Measurements from ENCODE around the gene TNFSF18.

The TNFSF18 gene

GRCh38 chr1:173020138-173020750, 30.5 kb downstream of the TNFSF18 start:
- no peaks in the 10 kb centered on the region for H3K27me3 Mint-ChIP-seq
- H3K9me3 Mint-ChIP-seq, result no peaks in the 10 kb centered on the region
- DNase-seq (ENCODE audit: low spot score in 2 of 2) (no peak), ATAC-seq (replicated peaks; ENCODE audit: extremely low read depth, poor library complexity, severe bottlenecking) (no peak)
- H3K4me3 Mint-ChIP-seq, result no peak overlapping the region
- no peak overlapping the region for H3K27ac Mint-ChIP-seq (ENCODE audit: low read depth)
- H3K36me3 Mint-ChIP-seq (ENCODE audit: insufficient read depth), result no peaks in the 10 kb centered on the region
- no peaks in the 10 kb centered on the region for H3K4me1 Mint-ChIP-seq

GRCh38 chr1:173017792-173018191, 32.9 kb downstream of the TNFSF18 start:
- no peaks in the 10 kb centered on the region for H3K9me3 Mint-ChIP-seq
- H3K27me3 Mint-ChIP-seq, result no peaks in the 10 kb centered on the region
- H3K36me3 Mint-ChIP-seq (ENCODE audit: insufficient read depth), result no peaks in the 10 kb centered on the region
- no peaks in the 10 kb centered on the region for H3K4me1 Mint-ChIP-seq
- no peak overlapping the region for H3K27ac Mint-ChIP-seq (ENCODE audit: low read depth)
- ATAC-seq (replicated peaks; ENCODE audit: extremely low read depth, poor library complexity, severe bottlenecking) (no peak), DNase-seq (ENCODE audit: low spot score in 2 of 2) (no peak)
- no peak overlapping the region for H3K4me3 Mint-ChIP-seq

GRCh38 chr1:173016419-173016818, 34.3 kb downstream of the TNFSF18 start:
- DNase-seq (ENCODE audit: low spot score in 2 of 2) (no peak), ATAC-seq (replicated peaks; ENCODE audit: extremely low read depth, poor library complexity, severe bottlenecking) (no peak)
- H3K4me1 Mint-ChIP-seq, result no peaks in the 10 kb centered on the region
- H3K9me3 Mint-ChIP-seq, result no peaks in the 10 kb centered on the region
- no peaks in the 10 kb centered on the region for H3K27me3 Mint-ChIP-seq
- H3K36me3 Mint-ChIP-seq (ENCODE audit: insufficient read depth), result no peaks in the 10 kb centered on the region
- no peak overlapping the region for H3K4me3 Mint-ChIP-seq
- no peak overlapping the region for H3K27ac Mint-ChIP-seq (ENCODE audit: low read depth)

GRCh38 chr1:173015629-173016028, 35.1 kb downstream of the TNFSF18 start:
- Mint-ChIP-seq H3K9me3 (no peaks in the 10 kb centered on the region), H3K27me3 (no peaks in the 10 kb centered on the region), H3K27ac (ENCODE audit: low read depth) (no peak overlapping the region), H3K4me1 (no peaks in the 10 kb centered on the region), H3K36me3 (ENCODE audit: insufficient read depth) (no peaks in the 10 kb centered on the region), H3K4me3 (no peak overlapping the region)
- ATAC-seq (replicated peaks; ENCODE audit: extremely low read depth, poor library complexity, severe bottlenecking) (no peak), DNase-seq (ENCODE audit: low spot score in 2 of 2) (no peak)

GRCh38 chr1:173014160-173014559, 36.6 kb downstream of the TNFSF18 start:
- H3K27me3 Mint-ChIP-seq, result no peaks in the 10 kb centered on the region
- no peak for DNase-seq (ENCODE audit: low spot score in 2 of 2)
- no peak for ATAC-seq (replicated peaks; ENCODE audit: extremely low read depth, poor library complexity, severe bottlenecking)
- H3K4me1 Mint-ChIP-seq, result no peaks in the 10 kb centered on the region
- no peak overlapping the region for H3K4me3 Mint-ChIP-seq
- no peak overlapping the region for H3K27ac Mint-ChIP-seq (ENCODE audit: low read depth)
- no peaks in the 10 kb centered on the region for H3K36me3 Mint-ChIP-seq (ENCODE audit: insufficient read depth)
- no peaks in the 10 kb centered on the region for H3K9me3 Mint-ChIP-seq

- DNase-seq (ENCODE audit: low spot score in 2 of 2) (no peak), ATAC-seq (replicated peaks; ENCODE audit: extremely low read depth, poor library complexity, severe bottlenecking) (no peak)
- H3K4me3 Mint-ChIP-seq, result no peak overlapping the region
- H3K27me3 Mint-ChIP-seq, result no peaks in the 10 kb centered on the region
- H3K4me1 Mint-ChIP-seq, result no peaks in the 10 kb centered on the region
- H3K36me3 Mint-ChIP-seq (ENCODE audit: insufficient read depth), result no peaks in the 10 kb centered on the region
- H3K9me3 Mint-ChIP-seq, result no peaks in the 10 kb centered on the region
- no peak overlapping the region for H3K27ac Mint-ChIP-seq (ENCODE audit: low read depth)
These were observed 38.6 kb downstream of the TNFSF18 start for GRCh38 chr1:173012126-173012525.

- no peak for DNase-seq (ENCODE audit: low spot score in 2 of 2)
- no peaks in the 10 kb centered on the region for H3K36me3 Mint-ChIP-seq (ENCODE audit: insufficient read depth)
These were observed 41.1 kb downstream of the TNFSF18 start for GRCh38 chr1:173009597-173009996.

GRCh38 chr1:173005196-173005864, 45.4 kb downstream of the TNFSF18 start:
- Mint-ChIP-seq H3K27ac (ENCODE audit: low read depth) (no peak overlapping the region), H3K27me3 (no peaks in the 10 kb centered on the region), H3K9me3 (peaks cover 14% of the 10 kb centered on the region), H3K4me3 (no peak overlapping the region), H3K36me3 (ENCODE audit: insufficient read depth) (peaks cover 3% of the 10 kb centered on the region), H3K4me1 (peaks cover 14% of the 10 kb centered on the region)
- DNase-seq (ENCODE audit: low spot score in 2 of 2) (no peak), ATAC-seq (replicated peaks; ENCODE audit: extremely low read depth, poor library complexity, severe bottlenecking) (no peak)

More at GRCh38 chr1:173009597-173009996, 41.1 kb downstream of the TNFSF18 start:
- Mint-ChIP-seq H3K4me1 (peaks cover 14% of the 10 kb centered on the region), H3K4me3 (no peak overlapping the region), H3K9me3 (no peaks in the 10 kb centered on the region), H3K27ac (ENCODE audit: low read depth) (no peak overlapping the region), H3K27me3 (no peaks in the 10 kb centered on the region)
- ATAC-seq (replicated peaks; ENCODE audit: extremely low read depth, poor library complexity, severe bottlenecking), result no peak

GRCh38 chr1:173002891-173003838, 47.6 kb downstream of the TNFSF18 start:
- peaks cover 14% of the 10 kb centered on the region for H3K4me1 Mint-ChIP-seq
- H3K36me3 Mint-ChIP-seq (ENCODE audit: insufficient read depth), result peaks cover 3% of the 10 kb centered on the region
- no peak for DNase-seq (ENCODE audit: low spot score in 2 of 2)
- ATAC-seq (replicated peaks; ENCODE audit: extremely low read depth, poor library complexity, severe bottlenecking), result no peak
- no peaks in the 10 kb centered on the region for H3K27me3 Mint-ChIP-seq
- no peak overlapping the region for H3K27ac Mint-ChIP-seq (ENCODE audit: low read depth)
- peaks cover 14% of the 10 kb centered on the region for H3K9me3 Mint-ChIP-seq
- no peak overlapping the region for H3K4me3 Mint-ChIP-seq

GRCh38 chr1:172999349-172999748, 51.4 kb downstream of the TNFSF18 start:
- H3K27ac Mint-ChIP-seq (ENCODE audit: low read depth), result no peak overlapping the region
- no peaks in the 10 kb centered on the region for H3K27me3 Mint-ChIP-seq
- H3K36me3 Mint-ChIP-seq (ENCODE audit: insufficient read depth), result peaks cover 3% of the 10 kb centered on the region
- ATAC-seq (replicated peaks; ENCODE audit: extremely low read depth, poor library complexity, severe bottlenecking) (no peak), DNase-seq (ENCODE audit: low spot score in 2 of 2) (no peak)
- H3K4me3 Mint-ChIP-seq, result no peak overlapping the region
- H3K9me3 Mint-ChIP-seq, result peaks cover 14% of the 10 kb centered on the region
- no peaks in the 10 kb centered on the region for H3K4me1 Mint-ChIP-seq

- no peak overlapping the region for H3K27ac Mint-ChIP-seq (ENCODE audit: low read depth)
- no peaks in the 10 kb centered on the region for H3K4me1 Mint-ChIP-seq
- no peak for ATAC-seq (replicated peaks; ENCODE audit: extremely low read depth, poor library complexity, severe bottlenecking)
- H3K4me3 Mint-ChIP-seq, result no peak overlapping the region
- peaks cover 3% of the 10 kb centered on the region for H3K36me3 Mint-ChIP-seq (ENCODE audit: insufficient read depth)
- H3K9me3 Mint-ChIP-seq, result peaks cover 14% of the 10 kb centered on the region
- no peaks in the 10 kb centered on the region for H3K27me3 Mint-ChIP-seq
- no peak for DNase-seq (ENCODE audit: low spot score in 2 of 2)
These were observed 52.8 kb downstream of the TNFSF18 start for GRCh38 chr1:172997941-172998361.

- Mint-ChIP-seq H3K27me3 (no peaks in the 10 kb centered on the region), H3K9me3 (no peaks in the 10 kb centered on the region), H3K27ac (ENCODE audit: low read depth) (no peak overlapping the region), H3K36me3 (ENCODE audit: insufficient read depth) (no peaks in the 10 kb centered on the region), H3K4me1 (no peaks in the 10 kb centered on the region), H3K4me3 (no peak overlapping the region)
- no peak for ATAC-seq (replicated peaks; ENCODE audit: extremely low read depth, poor library complexity, severe bottlenecking)
- DNase-seq (ENCODE audit: low spot score in 2 of 2), result no peak
These were observed 57.1 kb downstream of the TNFSF18 start for GRCh38 chr1:172993640-172994039.
